ENCODE data around the gene LIPA. TPM values are rescaled to one million over a fixed set of nuclear protein-coding genes. Genes with fewer than 3 reads are reported as not detected.

The LIPA gene
- total RNA-seq, 1 experiment from 2014 or later = 40.3 TPM

- H3K27ac ChIP-seq (ENCODE audit: low read depth, low read length, poor library complexity, severe bottlenecking) = no peak overlapping the region
- no TSS peak for BruUV-seq (replicated peaks)
- ChIA-PET CTCF (no interaction called here), POLR2A (ENCODE audit: low non-redundant PET) (no interaction called here)
- no peaks in the 10 kb centered on the region for H3K27me3 ChIP-seq (replicated peaks; ENCODE audit: insufficient read depth, low read depth, low read length, poor library complexity)
- no peaks in the 10 kb centered on the region for H3K9me3 ChIP-seq (ENCODE audit: low read depth, low read length, poor library complexity, severe bottlenecking)
- H3K36me3 ChIP-seq (ENCODE audit: insufficient read depth, low read length, poor library complexity, severe bottlenecking) = no peaks in the 10 kb centered on the region
- no peak overlapping the region for H3K4me3 ChIP-seq (ENCODE audit: low read depth, low read length, poor library complexity, severe bottlenecking)
- no peak for DNase-seq (ENCODE audit: low spot score)
- TF ChIP-seq CTCF (conservative IDR thresholded peaks at IDR 0.05; ENCODE audit: low read depth, low read length) (no peak), EZH2 (IDR thresholded peaks at IDR 0.05; ENCODE audit: borderline replicate concordance, low read depth, low read length, poor library complexity, severe bottlenecking) (no peak)
- H3K4me1 ChIP-seq (ENCODE audit: insufficient read depth, low read length, poor library complexity, severe bottlenecking) = no peaks in the 10 kb centered on the region
- intact Hi-C loops (cut with micrococcal nuclease; ENCODE audit: unreplicated experiment) = no loop called here
These were observed 68.0 kb downstream of the LIPA start for GRCh38 chr10:89183571-89183970.

GRCh38 chr10:89182894-89183293 lies 68.7 kb downstream of the LIPA start:
- BruUV-seq (replicated peaks) = no TSS peak
- ChIA-PET POLR2A (ENCODE audit: low non-redundant PET) (no interaction called here), CTCF (no interaction called here)
- no peaks in the 10 kb centered on the region for H3K9me3 ChIP-seq (ENCODE audit: low read depth, low read length, poor library complexity, severe bottlenecking)
- no peaks in the 10 kb centered on the region for H3K4me1 ChIP-seq (ENCODE audit: insufficient read depth, low read length, poor library complexity, severe bottlenecking)
- DNase-seq (ENCODE audit: low spot score) = no peak
- no peak overlapping the region for H3K4me3 ChIP-seq (ENCODE audit: low read depth, low read length, poor library complexity, severe bottlenecking)
- H3K36me3 ChIP-seq (ENCODE audit: insufficient read depth, low read length, poor library complexity, severe bottlenecking) = no peaks in the 10 kb centered on the region
- TF ChIP-seq EZH2 (IDR thresholded peaks at IDR 0.05; ENCODE audit: borderline replicate concordance, low read depth, low read length, poor library complexity, severe bottlenecking) (no peak), CTCF (conservative IDR thresholded peaks at IDR 0.05; ENCODE audit: low read depth, low read length) (no peak)
- no peak overlapping the region for H3K27ac ChIP-seq (ENCODE audit: low read depth, low read length, poor library complexity, severe bottlenecking)
- no peaks in the 10 kb centered on the region for H3K27me3 ChIP-seq (replicated peaks; ENCODE audit: insufficient read depth, low read depth, low read length, poor library complexity)
- intact Hi-C loops (cut with micrococcal nuclease; ENCODE audit: unreplicated experiment) = no loop called here

GRCh38 chr10:89175816-89176215 lies 75.8 kb downstream of the LIPA start:
- POLR2A ChIA-PET (ENCODE audit: low non-redundant PET) = no interaction called here
- CTCF ChIA-PET = no interaction called here

More at GRCh38 chr10:89175816-89176215, 75.8 kb downstream of the LIPA start:
- no peak for DNase-seq (ENCODE audit: low spot score)
- intact Hi-C loops (cut with micrococcal nuclease; ENCODE audit: unreplicated experiment) = no loop called here
- BruUV-seq (replicated peaks) = no TSS peak
- H3K27ac ChIP-seq (ENCODE audit: low read depth, low read length, poor library complexity, severe bottlenecking) = no peak overlapping the region
- H3K9me3 ChIP-seq (ENCODE audit: low read depth, low read length, poor library complexity, severe bottlenecking) = no peaks in the 10 kb centered on the region
- H3K4me3 ChIP-seq (ENCODE audit: low read depth, low read length, poor library complexity, severe bottlenecking) = no peak overlapping the region
- peaks cover 11% of the 10 kb centered on the region for H3K4me1 ChIP-seq (ENCODE audit: insufficient read depth, low read length, poor library complexity, severe bottlenecking)
- H3K36me3 ChIP-seq (ENCODE audit: insufficient read depth, low read length, poor library complexity, severe bottlenecking) = no peaks in the 10 kb centered on the region
- no peaks in the 10 kb centered on the region for H3K27me3 ChIP-seq (replicated peaks; ENCODE audit: insufficient read depth, low read depth, low read length, poor library complexity)
- no peak for TF ChIP-seq EZH2 (IDR thresholded peaks at IDR 0.05; ENCODE audit: borderline replicate concordance, low read depth, low read length, poor library complexity, severe bottlenecking)
- TF ChIP-seq CTCF (conservative IDR thresholded peaks at IDR 0.05; ENCODE audit: low read depth, low read length) = no peak

All from A673 (cell line).